ENCODE results near the gene VPS13A.

VPS13A gene

GRCh38 chr9:77305622-77306400 lies 128.5 kb downstream of the VPS13A start:
- TF ChIP-seq CTCF (IDR thresholded peaks at IDR 0.05; ENCODE audit: borderline replicate concordance, control extremely low read depth, extremely low read depth, insufficient read depth, missing control alignments): no peak
- no peak for DNase-seq (ENCODE audit: low spot score)

GRCh38 chr9:77307166-77307565 lies 129.8 kb downstream of the VPS13A start:
- no peak for DNase-seq (ENCODE audit: low spot score)
- in situ Hi-C loops (cut with MboI; ENCODE audit: low sequenced_read_pairs, unreplicated experiment): no loop called here
- no peak for TF ChIP-seq CTCF (IDR thresholded peaks at IDR 0.05; ENCODE audit: borderline replicate concordance, control extremely low read depth, extremely low read depth, insufficient read depth, missing control alignments)

More at GRCh38 chr9:77305622-77306400, 128.5 kb downstream of the VPS13A start:
- in situ Hi-C loops (cut with MboI; ENCODE audit: low sequenced_read_pairs, unreplicated experiment): no loop called here

GRCh38 chr9:77316058-77316457 lies 138.7 kb downstream of the VPS13A start:
- DNase-seq (ENCODE audit: low spot score): no peak
- in situ Hi-C loops (cut with MboI; ENCODE audit: low sequenced_read_pairs, unreplicated experiment): no loop called here
- no peak for TF ChIP-seq CTCF (IDR thresholded peaks at IDR 0.05; ENCODE audit: borderline replicate concordance, control extremely low read depth, extremely low read depth, insufficient read depth, missing control alignments)

GRCh38 chr9:77325058-77325457 lies 147.7 kb downstream of the VPS13A start:
- no peak for TF ChIP-seq CTCF (IDR thresholded peaks at IDR 0.05; ENCODE audit: borderline replicate concordance, control extremely low read depth, extremely low read depth, insufficient read depth, missing control alignments)
- DNase-seq (ENCODE audit: low spot score): no peak
- in situ Hi-C loops (cut with MboI; ENCODE audit: low sequenced_read_pairs, unreplicated experiment): no loop called here

GRCh38 chr9:77328102-77328501 lies 150.8 kb downstream of the VPS13A start:
- no peak for TF ChIP-seq CTCF (IDR thresholded peaks at IDR 0.05; ENCODE audit: borderline replicate concordance, control extremely low read depth, extremely low read depth, insufficient read depth, missing control alignments)
- no peak for DNase-seq (ENCODE audit: low spot score)
- in situ Hi-C loops (cut with MboI; ENCODE audit: low sequenced_read_pairs, unreplicated experiment): no loop called here

GRCh38 chr9:77370064-77370463 lies 192.7 kb downstream of the VPS13A start:
- DNase-seq (ENCODE audit: low spot score): no peak
- in situ Hi-C loops (cut with MboI; ENCODE audit: low sequenced_read_pairs, unreplicated experiment): no loop called here
- TF ChIP-seq CTCF (IDR thresholded peaks at IDR 0.05; ENCODE audit: borderline replicate concordance, control extremely low read depth, extremely low read depth, insufficient read depth, missing control alignments): no peak
